Measurements from ENCODE around the gene RTN1.

RTN1 gene

DNA sequence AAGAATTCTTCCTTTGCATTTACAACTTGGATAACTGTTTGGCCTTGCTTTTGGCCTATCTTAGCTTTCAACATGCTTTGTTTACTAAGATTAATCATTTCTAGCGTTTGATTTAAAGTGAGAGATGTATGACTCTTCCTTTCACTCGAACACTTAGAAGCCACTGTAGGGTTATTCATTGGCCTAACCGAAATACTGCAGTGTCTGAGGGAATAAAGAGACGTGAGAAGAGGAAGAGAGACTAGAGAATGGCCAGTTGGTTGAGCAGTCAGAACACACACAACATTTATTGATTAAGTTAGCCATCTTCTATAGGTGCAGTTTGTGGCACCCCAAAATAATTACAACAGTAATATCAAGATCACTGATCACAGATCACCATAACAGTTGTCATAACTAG lies 231.7 kb downstream of the RTN1 start:
- Histone ChIP-seq H3K9me2 (replicated peaks; ENCODE audit: low read depth, low read length) (no peaks in the 10 kb centered on the region), H2AFZ (ENCODE audit: low read length) (no peak overlapping the region), H3F3A (ENCODE audit: low read depth) (no peaks in the 10 kb centered on the region), H3K4me2 (ENCODE audit: low read depth, low read length, poor library complexity, severe bottlenecking) (no peak overlapping the region), H3K9me3 (ENCODE audit: insufficient read depth, low read depth, low read length) (0 out of 2 replicates have a peak, but pooled peaks cover 6% of the 10 kb centered on the region), H3K27me3 (ENCODE audit: insufficient read depth, low read length, poor library complexity, severe bottlenecking) (no peaks in the 10 kb centered on the region), H3K4me3 (ENCODE audit: low read length, poor library complexity, severe bottlenecking) (no peak overlapping the region), H3K4me1 (ENCODE audit: insufficient read depth, low read length, poor library complexity, severe bottlenecking) (no peaks in the 10 kb centered on the region), H4K20me1 (ENCODE audit: insufficient read depth, low read length, poor library complexity, severe bottlenecking) (no peaks in the 10 kb centered on the region), H3K79me2 (ENCODE audit: insufficient read depth, low read length) (no peaks in the 10 kb centered on the region), H3K36me3 (ENCODE audit: insufficient read depth, low read length) (no peaks in the 10 kb centered on the region), H3K9ac (ENCODE audit: low read depth, low read length, poor library complexity, severe bottlenecking) (no peak overlapping the region)
- TF ChIP-seq EZH2phosphoT487 (IDR thresholded peaks at IDR 0.05; ENCODE audit: borderline replicate concordance), result no peak
- TF ChIP-seq, protein P1, sequence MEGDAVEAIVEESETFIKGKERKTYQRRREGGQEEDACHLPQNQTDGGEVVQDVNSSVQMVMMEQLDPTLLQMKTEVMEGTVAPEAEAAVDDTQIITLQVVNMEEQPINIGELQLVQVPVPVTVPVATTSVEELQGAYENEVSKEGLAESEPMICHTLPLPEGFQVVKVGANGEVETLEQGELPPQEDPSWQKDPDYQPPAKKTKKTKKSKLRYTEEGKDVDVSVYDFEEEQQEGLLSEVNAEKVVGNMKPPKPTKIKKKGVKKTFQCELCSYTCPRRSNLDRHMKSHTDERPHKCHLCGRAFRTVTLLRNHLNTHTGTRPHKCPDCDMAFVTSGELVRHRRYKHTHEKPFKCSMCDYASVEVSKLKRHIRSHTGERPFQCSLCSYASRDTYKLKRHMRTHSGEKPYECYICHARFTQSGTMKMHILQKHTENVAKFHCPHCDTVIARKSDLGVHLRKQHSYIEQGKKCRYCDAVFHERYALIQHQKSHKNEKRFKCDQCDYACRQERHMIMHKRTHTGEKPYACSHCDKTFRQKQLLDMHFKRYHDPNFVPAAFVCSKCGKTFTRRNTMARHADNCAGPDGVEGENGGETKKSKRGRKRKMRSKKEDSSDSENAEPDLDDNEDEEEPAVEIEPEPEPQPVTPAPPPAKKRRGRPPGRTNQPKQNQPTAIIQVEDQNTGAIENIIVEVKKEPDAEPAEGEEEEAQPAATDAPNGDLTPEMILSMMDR (conservative IDR thresholded peaks at IDR 0.05; ENCODE audit: low read length), result no peak

- no peaks in the 10 kb centered on the region for H3K79me2 ChIP-seq (ENCODE audit: insufficient read depth, low read length)
- H3K9me2 ChIP-seq (replicated peaks; ENCODE audit: low read depth, low read length), result no peaks in the 10 kb centered on the region
- TF ChIP-seq, protein P1 (conservative IDR thresholded peaks at IDR 0.05; ENCODE audit: low read length), result no peak
- no peak for TF ChIP-seq EZH2phosphoT487 (IDR thresholded peaks at IDR 0.05; ENCODE audit: borderline replicate concordance)
- no peak overlapping the region for H3K9ac ChIP-seq (ENCODE audit: low read depth, low read length, poor library complexity, severe bottlenecking)
- H2AFZ ChIP-seq (ENCODE audit: low read length), result no peak overlapping the region
- H3K9me3 ChIP-seq (ENCODE audit: insufficient read depth, low read depth, low read length), result no peaks in the 10 kb centered on the region
- H3K4me3 ChIP-seq (ENCODE audit: low read length, poor library complexity, severe bottlenecking), result no peak overlapping the region
- no peaks in the 10 kb centered on the region for H3K36me3 ChIP-seq (ENCODE audit: insufficient read depth, low read length)
- no peaks in the 10 kb centered on the region for H3F3A ChIP-seq (ENCODE audit: low read depth)
- no peaks in the 10 kb centered on the region for H3K4me1 ChIP-seq (ENCODE audit: insufficient read depth, low read length, poor library complexity, severe bottlenecking)
- H4K20me1 ChIP-seq (ENCODE audit: insufficient read depth, low read length, poor library complexity, severe bottlenecking), result no peaks in the 10 kb centered on the region
- no peaks in the 10 kb centered on the region for H3K27me3 ChIP-seq (ENCODE audit: insufficient read depth, low read length, poor library complexity, severe bottlenecking)
- H3K4me2 ChIP-seq (ENCODE audit: low read depth, low read length, poor library complexity, severe bottlenecking), result no peak overlapping the region
These were observed 236.0 kb downstream of the RTN1 start for GRCh38 chr14:59634617-59635016.

GRCh38 chr14:59633486-59633885 lies 237.1 kb downstream of the RTN1 start:
- H2AFZ ChIP-seq (ENCODE audit: low read length), result no peak overlapping the region
- H3K36me3 ChIP-seq (ENCODE audit: insufficient read depth, low read length), result no peaks in the 10 kb centered on the region
- H3K9me3 ChIP-seq (ENCODE audit: insufficient read depth, low read depth, low read length), result no peaks in the 10 kb centered on the region
- no peak overlapping the region for H3K9ac ChIP-seq (ENCODE audit: low read depth, low read length, poor library complexity, severe bottlenecking)
- no peaks in the 10 kb centered on the region for H3K27me3 ChIP-seq (ENCODE audit: insufficient read depth, low read length, poor library complexity, severe bottlenecking)
- H3K79me2 ChIP-seq (ENCODE audit: insufficient read depth, low read length), result no peaks in the 10 kb centered on the region
- H3K9me2 ChIP-seq (replicated peaks; ENCODE audit: low read depth, low read length), result no peaks in the 10 kb centered on the region
- TF ChIP-seq, protein P1 (conservative IDR thresholded peaks at IDR 0.05; ENCODE audit: low read length), result no peak
- TF ChIP-seq EZH2phosphoT487 (IDR thresholded peaks at IDR 0.05; ENCODE audit: borderline replicate concordance), result no peak
- no peak overlapping the region for H3K4me2 ChIP-seq (ENCODE audit: low read depth, low read length, poor library complexity, severe bottlenecking)
- no peaks in the 10 kb centered on the region for H3K4me1 ChIP-seq (ENCODE audit: insufficient read depth, low read length, poor library complexity, severe bottlenecking)
- no peaks in the 10 kb centered on the region for H4K20me1 ChIP-seq (ENCODE audit: insufficient read depth, low read length, poor library complexity, severe bottlenecking)
- H3F3A ChIP-seq (ENCODE audit: low read depth), result no peaks in the 10 kb centered on the region
- no peak overlapping the region for H3K4me3 ChIP-seq (ENCODE audit: low read length, poor library complexity, severe bottlenecking)

Measured in Loucy (cell line).